ENCODE data around the gene SEBOX.

SEBOX gene

GRCh38 chr17:28363186-28363585, 1.8 kb downstream of the SEBOX start:
- Histone ChIP-seq H3K9me2 (replicated peaks; ENCODE audit: control insufficient read depth, low read length) (no peaks in the 10 kb centered on the region), H3K36me3 (ENCODE audit: control insufficient read depth, low read length) (peaks cover 41% of the 10 kb centered on the region), H3K4me1 (ENCODE audit: control insufficient read depth, low read length) (peaks cover 7% of the 10 kb centered on the region), H3F3A (ENCODE audit: control insufficient read depth, insufficient read depth) (no peaks in the 10 kb centered on the region), H3K27ac (ENCODE audit: low read depth, low read length) (no peak overlapping the region), H3K27me3 (ENCODE audit: control insufficient read depth, low read length) (no peaks in the 10 kb centered on the region), H3K9me3 (ENCODE audit: control insufficient read depth, insufficient read depth, low read length) (no peaks in the 10 kb centered on the region), H3K4me2 (ENCODE audit: low read length) (no peak overlapping the region), H3K4me3 (ENCODE audit: low read length) (no peak overlapping the region), H4K20me1 (ENCODE audit: control insufficient read depth, insufficient read depth, low read depth, low read length) (no peaks in the 10 kb centered on the region), H3K79me2 (ENCODE audit: control insufficient read depth, low read length) (peaks cover 10% of the 10 kb centered on the region)
- TF ChIP-seq EZH2phosphoT487 (IDR thresholded peaks at IDR 0.05; ENCODE audit: borderline replicate concordance, low read length) (no peak), CTCF (IDR thresholded peaks at IDR 0.05; ENCODE audit: low read depth, low read length, poor library complexity, severe bottlenecking) (no peak)

- Histone ChIP-seq H3K4me3 (ENCODE audit: low read length) (peak overlapping the region; percentile 93), H3F3A (ENCODE audit: control insufficient read depth, insufficient read depth) (no peaks in the 10 kb centered on the region), H3K27me3 (ENCODE audit: control insufficient read depth, low read length) (no peaks in the 10 kb centered on the region), H3K79me2 (ENCODE audit: control insufficient read depth, low read length) (peaks cover 43% of the 10 kb centered on the region), H4K20me1 (ENCODE audit: control insufficient read depth, insufficient read depth, low read depth, low read length) (no peaks in the 10 kb centered on the region), H3K9me3 (ENCODE audit: control insufficient read depth, insufficient read depth, low read length) (no peaks in the 10 kb centered on the region), H3K4me2 (ENCODE audit: low read length) (peak overlapping the region; percentile 79), H3K36me3 (ENCODE audit: control insufficient read depth, low read length) (peaks cover 66% of the 10 kb centered on the region), H3K4me1 (ENCODE audit: control insufficient read depth, low read length) (peaks cover 19% of the 10 kb centered on the region), H3K9me2 (replicated peaks; ENCODE audit: control insufficient read depth, low read length) (no peaks in the 10 kb centered on the region), H3K27ac (ENCODE audit: low read depth, low read length) (no peak overlapping the region)
- TF ChIP-seq EZH2phosphoT487 (IDR thresholded peaks at IDR 0.05; ENCODE audit: borderline replicate concordance, low read length) (no peak), CTCF (IDR thresholded peaks at IDR 0.05; ENCODE audit: low read depth, low read length, poor library complexity, severe bottlenecking) (no peak)
These were observed 7.2 kb downstream of the SEBOX start for GRCh38 chr17:28357901-28358197.

GRCh38 chr17:28357061-28357900, 7.7 kb downstream of the SEBOX start, which contains the start of gene POLDIP2:
POLDIP2 (minus strand) TSS chr17:28357527; CDS start chr17:28357448, 79 bp downstream.
- no peaks in the 10 kb centered on the region for H3K27me3 ChIP-seq (ENCODE audit: control insufficient read depth, low read length)
- H4K20me1 ChIP-seq (ENCODE audit: control insufficient read depth, insufficient read depth, low read depth, low read length): no peaks in the 10 kb centered on the region
- no peaks in the 10 kb centered on the region for H3F3A ChIP-seq (ENCODE audit: control insufficient read depth, insufficient read depth)
- peak within 1 kb of the TSS; percentile 10; the same call in 1 of the 2 replicates for H3K27ac ChIP-seq (ENCODE audit: low read depth, low read length)
- H3K4me2 ChIP-seq (ENCODE audit: low read length): peak within 1 kb of the TSS; percentile 79
- H3K79me2 ChIP-seq (ENCODE audit: control insufficient read depth, low read length): peaks cover 43% of the 10 kb centered on the region
- no peak for TF ChIP-seq CTCF (IDR thresholded peaks at IDR 0.05; ENCODE audit: low read depth, low read length, poor library complexity, severe bottlenecking)
- no peak for TF ChIP-seq EZH2phosphoT487 (IDR thresholded peaks at IDR 0.05; ENCODE audit: borderline replicate concordance, low read length)
- no peaks in the 10 kb centered on the region for H3K9me3 ChIP-seq (ENCODE audit: control insufficient read depth, insufficient read depth, low read length)
- H3K9me2 ChIP-seq (replicated peaks; ENCODE audit: control insufficient read depth, low read length): no peaks in the 10 kb centered on the region
- peaks cover 19% of the 10 kb centered on the region for H3K4me1 ChIP-seq (ENCODE audit: control insufficient read depth, low read length)
- H3K36me3 ChIP-seq (ENCODE audit: control insufficient read depth, low read length): peaks cover 67% of the 10 kb centered on the region
- H3K4me3 ChIP-seq (ENCODE audit: low read length): peak within 1 kb of the TSS; percentile 93

All from DOHH2 (cell line).